SK-N-SH treated with all-trans-retinoic acid at 6 μM for 48 hours (cell line): ENCODE results near the gene CACNA1I.

Experiments used
- ATAC-seq: fragments of 200-7000 bp; cut with Tn5 transposase; 3 replicates; pipeline ENCODE4 v1.9.1; 2020; ENCODE audit warnings: mild to moderate bottlenecking, moderate library complexity
- ARNTL ChIP-seq: fragments of 450-650 bp; formaldehyde crosslinking; IDR thresholded peaks from 2 replicates; pipeline ENCODE4 v1.5.0; 2020; ENCODE audit warnings: low read depth, mild to moderate bottlenecking, moderate library complexity, borderline replicate concordance
- CSDC2 ChIP-seq: fragments of 250-450 bp; sonication (Bioruptor Pico); IDR thresholded peaks from 2 replicates; pipeline ENCODE4 v1.5.0; 2020; ENCODE audit warnings: mild to moderate bottlenecking, moderate library complexity
- ESRRG ChIP-seq: fragments of 250-450 bp; sonication (Bioruptor Pico); IDR thresholded peaks from 2 replicates; pipeline ENCODE4 v1.6.1; 2021; ENCODE audit warnings: mild to moderate bottlenecking
- GLIS3 ChIP-seq: fragments of 250-450 bp; sonication (Bioruptor Pico); IDR thresholded peaks from 2 replicates; pipeline ENCODE4 v1.5.0; 2020; ENCODE audit warnings: mild to moderate bottlenecking, moderate library complexity
- ISL1 ChIP-seq: fragments of 250-450 bp; sonication (Bioruptor Pico); IDR thresholded peaks from 2 replicates; pipeline ENCODE4 v2.1.2; 2022; ENCODE audit warnings: mild to moderate bottlenecking, moderate library complexity
- OSR1 ChIP-seq: fragments of 250-450 bp; sonication (Bioruptor Pico); IDR thresholded peaks from 2 replicates; pipeline ENCODE4 v1.8.0; 2022; ENCODE audit warnings: moderate library complexity, mild to moderate bottlenecking, inconsistent platforms
- PPARA ChIP-seq: fragments of 250-450 bp; sonication (Bioruptor Pico); IDR thresholded peaks from 2 replicates; pipeline ENCODE4 v1.5.0; 2020; ENCODE audit warnings: mild to moderate bottlenecking, borderline replicate concordance
- RARB ChIP-seq: fragments of 250-450 bp; sonication (Bioruptor Pico); IDR thresholded peaks from 2 replicates; pipeline ENCODE4 v1.8.0; 2021; ENCODE audit warnings: mild to moderate bottlenecking, moderate library complexity
- SNAI2 ChIP-seq: fragments of 250-450 bp; sonication (Bioruptor Pico); IDR thresholded peaks from 2 replicates; pipeline ENCODE4 v1.5.0; 2020; ENCODE audit warnings: mild to moderate bottlenecking, moderate library complexity
- TOX ChIP-seq: fragments of 250-450 bp; sonication (Bioruptor Pico); IDR thresholded peaks from 2 replicates; pipeline ENCODE4 v1.8.0; 2021; ENCODE audit warnings: mild to moderate bottlenecking, moderate library complexity, borderline replicate concordance
- TSHZ2 ChIP-seq: fragments of 250-450 bp; sonication (Bioruptor Pico); IDR thresholded peaks from 2 replicates; pipeline ENCODE4 v1.5.0; 2020; ENCODE audit warnings: mild to moderate bottlenecking, moderate library complexity
- ZFP3 ChIP-seq: fragments of 250-450 bp; sonication (Bioruptor Pico); IDR thresholded peaks from 2 replicates; pipeline ENCODE4 v1.5.0; 2020; ENCODE audit warnings: mild to moderate bottlenecking, moderate library complexity
- ZFP30 ChIP-seq: fragments of 450-650 bp; formaldehyde crosslinking; IDR thresholded peaks from 2 replicates; pipeline ENCODE4 v1.5.0; 2022; ENCODE audit warnings: mild to moderate bottlenecking, moderate library complexity
- ZNF565 ChIP-seq: fragments of 450-650 bp; formaldehyde crosslinking; conservative IDR thresholded peaks from 2 replicates; pipeline ENCODE4 v1.5.0; 2020; ENCODE audit warnings: low read depth, mild to moderate bottlenecking, moderate library complexity
- ZNF70 ChIP-seq: fragments of 450-650 bp; formaldehyde crosslinking; IDR thresholded peaks from 2 replicates; pipeline ENCODE4 v1.5.0; 2020; ENCODE audit warnings: mild to moderate bottlenecking, moderate library complexity
- ZNF8 ChIP-seq: fragments of 450-650 bp; formaldehyde crosslinking; IDR thresholded peaks from 2 replicates; pipeline ENCODE4 v1.5.0; 2020; ENCODE audit warnings: mild to moderate bottlenecking, moderate library complexity
- TF ChIP-seq, protein P1 (sequence below): fragments of 250-450 bp; sonication (Bioruptor Pico); IDR thresholded peaks from 2 replicates; pipeline ENCODE4 v1.8.0; 2020; ENCODE audit warnings: mild to moderate bottlenecking, moderate library complexity, borderline replicate concordance
- TF ChIP-seq, protein P2 (sequence below): fragments of 250-450 bp; sonication (Bioruptor Pico); IDR thresholded peaks from 2 replicates; pipeline ENCODE4 v1.5.1; 2021; ENCODE audit warnings: mild to moderate bottlenecking, moderate library complexity
- TF ChIP-seq, protein P3 (sequence below): fragments of 250-450 bp; sonication (Bioruptor Pico); IDR thresholded peaks from 2 replicates; pipeline ENCODE4 v1.5.1; 2020; ENCODE audit warnings: low read depth, mild to moderate bottlenecking, moderate library complexity
- TF ChIP-seq, protein P4 (sequence below): fragments of 250-450 bp; sonication (Bioruptor Pico); IDR thresholded peaks from 2 replicates; pipeline ENCODE4 v1.8.0; 2021; ENCODE audit warnings: low read depth, mild to moderate bottlenecking, moderate library complexity, borderline replicate concordance

The CACNA1I gene

DNA sequence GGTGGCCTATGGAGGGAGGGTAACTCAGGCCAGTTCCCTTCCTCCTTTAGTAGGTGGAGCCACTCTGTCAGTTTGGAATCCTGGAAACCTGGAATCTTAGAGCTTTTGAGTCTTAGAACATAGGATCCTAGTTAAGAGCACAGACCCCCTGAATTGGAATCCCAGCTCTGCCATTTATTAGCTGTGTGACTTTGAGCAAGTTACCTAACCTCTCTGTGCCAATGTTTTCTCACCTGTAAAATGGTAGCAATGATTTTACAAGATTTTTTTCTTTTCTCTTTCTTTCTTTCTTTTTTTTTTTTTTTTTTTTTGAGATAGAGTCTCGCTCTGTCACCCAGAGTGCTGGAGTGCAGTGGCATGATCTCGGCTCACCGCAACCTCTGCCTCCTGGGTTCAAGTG, 17.1 kb upstream of the CACNA1I start:
- TF ChIP-seq CSDC2 (CRISPR knock-in tag) (no peak), TOX (CRISPR knock-in tag) (no peak), ZNF8 (no peak), ZFP30 (CRISPR knock-in tag) (no peak), OSR1 (no peak), ZNF565 (CRISPR knock-in tag) (no peak), TSHZ2 (CRISPR knock-in tag) (no peak), ESRRG (no peak), GLIS3 (CRISPR knock-in tag) (no peak), ZFP3 (CRISPR knock-in tag) (no peak), ISL1 (CRISPR knock-in tag) (no peak), SNAI2 (CRISPR knock-in tag) (no peak), RARB (CRISPR knock-in tag) (no peak)
- TF ChIP-seq, protein P1, sequence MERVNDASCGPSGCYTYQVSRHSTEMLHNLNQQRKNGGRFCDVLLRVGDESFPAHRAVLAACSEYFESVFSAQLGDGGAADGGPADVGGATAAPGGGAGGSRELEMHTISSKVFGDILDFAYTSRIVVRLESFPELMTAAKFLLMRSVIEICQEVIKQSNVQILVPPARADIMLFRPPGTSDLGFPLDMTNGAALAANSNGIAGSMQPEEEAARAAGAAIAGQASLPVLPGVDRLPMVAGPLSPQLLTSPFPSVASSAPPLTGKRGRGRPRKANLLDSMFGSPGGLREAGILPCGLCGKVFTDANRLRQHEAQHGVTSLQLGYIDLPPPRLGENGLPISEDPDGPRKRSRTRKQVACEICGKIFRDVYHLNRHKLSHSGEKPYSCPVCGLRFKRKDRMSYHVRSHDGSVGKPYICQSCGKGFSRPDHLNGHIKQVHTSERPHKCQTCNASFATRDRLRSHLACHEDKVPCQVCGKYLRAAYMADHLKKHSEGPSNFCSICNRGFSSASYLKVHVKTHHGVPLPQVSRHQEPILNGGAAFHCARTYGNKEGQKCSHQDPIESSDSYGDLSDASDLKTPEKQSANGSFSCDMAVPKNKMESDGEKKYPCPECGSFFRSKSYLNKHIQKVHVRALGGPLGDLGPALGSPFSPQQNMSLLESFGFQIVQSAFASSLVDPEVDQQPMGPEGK (CRISPR knock-in tag), result no peak
- TF ChIP-seq, protein P2, sequence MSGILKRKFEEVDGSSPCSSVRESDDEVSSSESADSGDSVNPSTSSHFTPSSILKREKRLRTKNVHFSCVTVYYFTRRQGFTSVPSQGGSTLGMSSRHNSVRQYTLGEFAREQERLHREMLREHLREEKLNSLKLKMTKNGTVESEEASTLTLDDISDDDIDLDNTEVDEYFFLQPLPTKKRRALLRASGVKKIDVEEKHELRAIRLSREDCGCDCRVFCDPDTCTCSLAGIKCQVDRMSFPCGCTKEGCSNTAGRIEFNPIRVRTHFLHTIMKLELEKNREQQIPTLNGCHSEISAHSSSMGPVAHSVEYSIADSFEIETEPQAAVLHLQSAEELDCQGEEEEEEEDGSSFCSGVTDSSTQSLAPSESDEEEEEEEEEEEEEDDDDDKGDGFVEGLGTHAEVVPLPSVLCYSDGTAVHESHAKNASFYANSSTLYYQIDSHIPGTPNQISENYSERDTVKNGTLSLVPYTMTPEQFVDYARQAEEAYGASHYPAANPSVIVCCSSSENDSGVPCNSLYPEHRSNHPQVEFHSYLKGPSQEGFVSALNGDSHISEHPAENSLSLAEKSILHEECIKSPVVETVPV (CRISPR knock-in tag), result no peak

GRCh38 chr22:39554151-39554550, 16.4 kb upstream of the CACNA1I start:
- ATAC-seq, result no peak
- TF ChIP-seq, protein P3, sequence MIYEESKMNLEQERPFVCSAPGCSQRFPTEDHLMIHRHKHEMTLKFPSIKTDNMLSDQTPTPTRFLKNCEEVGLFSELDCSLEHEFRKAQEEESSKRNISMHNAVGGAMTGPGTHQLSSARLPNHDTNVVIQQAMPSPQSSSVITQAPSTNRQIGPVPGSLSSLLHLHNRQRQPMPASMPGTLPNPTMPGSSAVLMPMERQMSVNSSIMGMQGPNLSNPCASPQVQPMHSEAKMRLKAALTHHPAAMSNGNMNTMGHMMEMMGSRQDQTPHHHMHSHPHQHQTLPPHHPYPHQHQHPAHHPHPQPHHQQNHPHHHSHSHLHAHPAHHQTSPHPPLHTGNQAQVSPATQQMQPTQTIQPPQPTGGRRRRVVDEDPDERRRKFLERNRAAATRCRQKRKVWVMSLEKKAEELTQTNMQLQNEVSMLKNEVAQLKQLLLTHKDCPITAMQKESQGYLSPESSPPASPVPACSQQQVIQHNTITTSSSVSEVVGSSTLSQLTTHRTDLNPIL (CRISPR knock-in tag), result no peak
- no peak for TF ChIP-seq TSHZ2 (CRISPR knock-in tag)
- TF ChIP-seq, protein P1 (CRISPR knock-in tag), result no peak
- no peak for TF ChIP-seq CSDC2 (CRISPR knock-in tag)
- no peak for TF ChIP-seq ZNF70 (CRISPR knock-in tag)
- no peak for TF ChIP-seq ARNTL (CRISPR knock-in tag)
- no peak for TF ChIP-seq PPARA
- no peak for TF ChIP-seq ISL1 (CRISPR knock-in tag)
- TF ChIP-seq, protein P4, sequence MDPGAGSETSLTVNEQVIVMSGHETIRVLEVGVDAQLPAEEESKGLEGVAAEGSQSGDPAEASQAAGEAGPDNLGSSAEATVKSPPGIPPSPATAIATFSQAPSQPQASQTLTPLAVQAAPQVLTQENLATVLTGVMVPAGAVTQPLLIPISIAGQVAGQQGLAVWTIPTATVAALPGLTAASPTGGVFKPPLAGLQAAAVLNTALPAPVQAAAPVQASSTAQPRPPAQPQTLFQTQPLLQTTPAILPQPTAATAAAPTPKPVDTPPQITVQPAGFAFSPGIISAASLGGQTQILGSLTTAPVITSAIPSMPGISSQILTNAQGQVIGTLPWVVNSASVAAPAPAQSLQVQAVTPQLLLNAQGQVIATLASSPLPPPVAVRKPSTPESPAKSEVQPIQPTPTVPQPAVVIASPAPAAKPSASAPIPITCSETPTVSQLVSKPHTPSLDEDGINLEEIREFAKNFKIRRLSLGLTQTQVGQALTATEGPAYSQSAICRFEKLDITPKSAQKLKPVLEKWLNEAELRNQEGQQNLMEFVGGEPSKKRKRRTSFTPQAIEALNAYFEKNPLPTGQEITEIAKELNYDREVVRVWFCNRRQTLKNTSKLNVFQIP (CRISPR knock-in tag), result no peak

More for the DNA sequence above, 17.1 kb upstream of the CACNA1I start:
- ATAC-seq, result no peak
